K562 (cell line): ENCODE data around the gene DROSHA. TPM values are rescaled to one million over a fixed set of nuclear protein-coding genes. Genes with fewer than 3 reads are reported as not detected.

Experiments used
- ATAC-seq: fragments of 200-7000 bp; cut with Tn5 transposase; 3 replicates; pipeline ENCODE4 v1.9.1; 2020; ENCODE audit warnings: moderate library complexity
- BruUV-seq: library from RNA; stranded (reverse); fragments of 400-500 nt; replicated peaks from 2 replicates; lab custom pipeline; 2021; lab: Mats Ljungman, UMichigan
- CTCF ChIA-PET: fragments of 300-600 bp; formaldehyde crosslinking; extraction: SDS; loops from one replicate; lab custom pipeline; 2021; ENCODE audit warnings: low intra/inter-chr PET ratio; lab: Yijun Ruan, JAX
- POLR2A ChIA-PET: fragments of 300-600, 350-650 bp; sonication (Branson Sonifier 250); formaldehyde crosslinking; extraction: SDS; loops from one replicate; lab custom pipeline; 2021; ENCODE audit warnings: antibody characterized with exemption, inconsistent platforms; lab: Yijun Ruan, JAX
- DNase-seq, 4 experiments: peaks; one replicate each; pipeline versions ENCODE4 v3.0.0 to v3.0.0-alpha.2; 2011 to 2018; ENCODE audit warnings: low spot score in 3 of 4, mixed read lengths in 3 of 4; ENCODE audit errors: extremely low read depth in 1 of 4
- FAIRE-seq: peaks from 2 replicates; lab custom pipeline; 2011; peaks lifted over from hg19 to GRCh38; lab: Jason Lieb, UNC
- H2AFZ ChIP-seq: 2 replicates; pipeline ENCODE4 v1.6.0; 2011; ENCODE audit warnings: low read depth, low read length, control low read depth, inconsistent platforms
- H3K27ac ChIP-seq: fragments of 200-600 bp; 3 replicates; pipeline ENCODE4 v1.8.0; 2011; ENCODE audit warnings: low read depth, mild to moderate bottlenecking, control low read depth, inconsistent platforms, low read length, moderate library complexity, mixed read lengths; ENCODE audit errors: extremely low read depth
- H3K27me3 ChIP-seq, 2 experiments: fragments of 300-600 bp in 1 of 2; 2 replicates in 1 of 2; 3 replicates in 1 of 2; pipeline versions ENCODE4 v1.6.0 to v1.8.0; 2011; ENCODE audit warnings: inconsistent platforms in 2 of 2, low read length in 2 of 2, mild to moderate bottlenecking in 1 of 2, mixed read lengths in 1 of 2, moderate library complexity in 1 of 2; ENCODE audit not compliant: control insufficient read depth in 2 of 2, insufficient read depth in 2 of 2
- H3K36me3 ChIP-seq: fragments of 300-600 bp; 3 replicates; pipeline ENCODE4 v1.8.0; 2011; ENCODE audit warnings: mild to moderate bottlenecking, low read length, inconsistent platforms; ENCODE audit not compliant: control insufficient read depth, insufficient read depth
- H3K4me1 ChIP-seq, 2 experiments: fragments of 200-600 bp in 1 of 2; replicated peaks in 1 of 2; 2 replicates in 1 of 2; 3 replicates in 1 of 2; pipeline versions ENCODE4 v1.5.1 to v1.8.0; 2011; ENCODE audit warnings: inconsistent platforms in 2 of 2, low read length in 2 of 2, mild to moderate bottlenecking in 1 of 2, mixed read lengths in 1 of 2, moderate library complexity in 1 of 2; ENCODE audit not compliant: control insufficient read depth in 2 of 2, insufficient read depth in 2 of 2
- H3K4me2 ChIP-seq: 2 replicates; pipeline ENCODE4 v1.6.1; 2011; ENCODE audit warnings: low read length, control low read depth, inconsistent platforms, mixed read lengths; ENCODE audit not compliant: insufficient read depth
- H3K4me3 ChIP-seq: fragments of 200-600 bp; sonication (generic), shearing (Covaris generic); 2 replicates; pipeline ENCODE4 v1.5.1; 2016; ENCODE audit warnings: control low read depth, inconsistent platforms
- H3K79me2 ChIP-seq: fragments of 200-600 bp; 3 replicates; pipeline ENCODE4 v1.8.0; 2011; ENCODE audit warnings: low read length, inconsistent platforms; ENCODE audit not compliant: control insufficient read depth, insufficient read depth
- H3K9ac ChIP-seq, 2 experiments: 2 replicates each; pipeline versions ENCODE4 v1.6.0 to v1.6.1; 2011; ENCODE audit warnings: low read depth in 2 of 2, low read length in 2 of 2, control low read depth in 1 of 2, inconsistent platforms in 1 of 2, mild to moderate bottlenecking in 1 of 2, mixed read lengths in 1 of 2; ENCODE audit not compliant: insufficient read depth in 1 of 2
- H3K9me1 ChIP-seq: one replicate; pipeline ENCODE4 v1.6.0; 2011; ENCODE audit warnings: inconsistent platforms, mild to moderate bottlenecking, low read length, moderate library complexity; ENCODE audit not compliant: control insufficient read depth, insufficient read depth
- H3K9me3 ChIP-seq: replicated peaks from 2 replicates; pipeline ENCODE4 v1.5.1; 2011; ENCODE audit warnings: low read depth, low read length, inconsistent platforms; ENCODE audit not compliant: control insufficient read depth, insufficient read depth
- H4K20me1 ChIP-seq: replicated peaks from 2 replicates; pipeline ENCODE4 v1.6.1; 2011; ENCODE audit warnings: low read length, inconsistent platforms, mixed read lengths; ENCODE audit not compliant: control insufficient read depth, insufficient read depth
- HSF4 ChIP-seq: fragments of 250-450 bp; sonication (Bioruptor Pico); IDR thresholded peaks from 2 replicates; pipeline ENCODE4 v2.1.2; 2022; ENCODE audit warnings: mild to moderate bottlenecking, moderate library complexity, borderline replicate concordance
- STAT5B ChIP-seq: fragments of 250-450 bp; sonication (Bioruptor Pico); IDR thresholded peaks from 2 replicates; pipeline ENCODE4 v1.8.0; 2021; ENCODE audit warnings: mild to moderate bottlenecking, inconsistent platforms
- ZNF3 ChIP-seq: fragments of 250-450 bp; sonication (Bioruptor Pico); IDR thresholded peaks from 2 replicates; pipeline ENCODE4 v1.5.0; 2021; ENCODE audit warnings: mild to moderate bottlenecking, moderate library complexity
- WGBS: fragments of 100-300 bp; shearing (Covaris generic); methylation state at CpG from one replicate; pipeline ENCODE4 v1.1.6; 2016; ENCODE audit warnings: low coverage, mixed read lengths; ENCODE audit not compliant: insufficient coverage; ENCODE audit errors: missing lambda C conversion rate; 5-methylcytosine and 5-hydroxymethylcytosine counted together
- in situ Hi-C: fragments of 300-500 bp; cut with MboI; formaldehyde crosslinking; loops from 4 replicates; pipeline ENCODE4 v1.15.0; 2018; ENCODE audit warnings: inconsistent platforms, mixed read lengths
- intact Hi-C: fragments of 100-400 bp; cut with micrococcal nuclease; formaldehyde crosslinking; loops from 2 replicates; pipeline ENCODE4 v1.14.2; 2022
- polyA plus RNA-seq, 8 experiments: library from polyadenylated mRNA; depleted of rRNA in 4 of 8; stranded (reverse) in 5 of 8; unstranded in 3 of 8; fragments of >200 nt; fragmentation: Nextera tagmentation in 2 of 8; fragmentation: Illumina TruSeq in 1 of 8; extraction: Ambion mirVana in 2 of 8; extraction: Trizol in 1 of 8; gene quantifications; 2 replicates each; pipeline versions ENCODE4 v1.2.1 to v1.2.3, GENCODE V29; 2011 to 2014; ENCODE audit warnings: inconsistent platforms in 1 of 8, missing spikeins in 1 of 8
- total RNA-seq, 7 experiments: library from RNA; depleted of rRNA in 6 of 7; stranded (reverse); fragments of >200 nt in 6 of 7; fragmentation: Illumina TruSeq in 2 of 7; extraction: Trizol in 2 of 7; gene quantifications; 2 replicates each; pipeline versions ENCODE4 v1.2.1 to v1.2.3, GENCODE V29; 2011 to 2021; ENCODE audit warnings: low replicate concordance in 1 of 7
- TF ChIP-seq, protein P1 (sequence below): fragments of 450-650 bp; IDR thresholded peaks from one replicate; pipeline ENCODE4 v1.6.1; 2018; ENCODE audit warnings: mild to moderate bottlenecking, moderate library complexity; ENCODE audit not compliant: partially characterized antibody

DROSHA gene
- total and polyA plus RNA-seq, 9 of the 15 experiments (the other 6 are each of a cell fraction or from before 2014, with no cell fraction given): 52.5 to 109 (median 68.9) TPM

DNA sequence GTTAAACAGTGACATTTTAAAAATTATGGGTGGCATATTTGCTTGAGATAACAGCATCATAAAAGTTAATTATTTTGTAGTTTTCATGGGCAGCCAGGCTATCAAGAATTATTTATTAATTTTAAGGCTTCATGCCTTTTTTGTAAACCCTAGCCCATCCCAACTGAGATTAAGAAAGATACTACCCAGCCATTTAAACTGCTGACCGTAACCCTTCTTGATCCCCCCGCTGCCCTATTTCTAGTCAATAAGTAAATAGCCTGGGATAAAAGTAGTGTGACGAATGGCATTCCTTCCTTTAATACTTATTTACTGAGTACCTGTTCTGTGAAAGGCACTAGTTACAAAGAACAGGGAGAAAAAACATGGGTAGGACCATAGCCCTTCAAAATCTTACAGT is 88.3 kb downstream of the DROSHA start (continued):
- TF ChIP-seq STAT5B (no peak), HSF4 (no peak)

DNA sequence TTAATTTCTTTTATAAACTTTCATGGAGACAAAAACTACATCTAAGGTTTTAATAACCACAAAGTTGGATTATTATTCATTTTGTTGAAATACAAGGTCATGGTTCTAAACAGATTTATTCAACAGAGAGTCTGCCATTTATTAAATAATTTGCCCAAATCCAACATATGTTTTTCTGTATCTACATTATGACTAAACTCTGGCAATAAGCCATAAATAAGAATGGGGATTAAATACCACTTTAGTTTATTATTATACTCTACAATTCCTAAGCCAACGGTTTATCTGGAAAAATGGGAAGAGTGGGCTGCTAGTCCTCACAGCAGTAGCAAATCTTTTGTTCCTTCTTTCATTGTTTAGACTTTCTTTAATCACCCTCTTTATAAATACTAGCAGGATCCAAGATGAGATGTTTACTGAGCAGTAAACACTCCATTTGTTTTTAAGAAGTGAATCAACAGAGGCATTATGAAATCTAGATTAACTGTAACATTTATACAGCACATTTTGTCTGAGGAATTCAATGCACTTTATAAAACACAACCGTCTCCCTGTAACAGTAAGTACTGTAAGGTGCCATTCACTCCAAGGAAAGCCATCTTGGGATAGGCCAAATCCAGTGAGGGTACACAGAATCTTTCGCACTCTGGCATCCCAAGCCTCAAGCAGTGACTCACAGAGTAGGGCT is 89.7 kb downstream of the DROSHA start:
- Histone ChIP-seq H3K4me1 (no peaks in the 10 kb centered on the region), H3K27me3 (no peaks in the 10 kb centered on the region), H3K9ac (no peak overlapping the region), H3K4me2 (no peak overlapping the region), H2AFZ (no peak overlapping the region), H3K9me1 (no peaks in the 10 kb centered on the region), H4K20me1 (no peaks in the 10 kb centered on the region), H3K9me3 (no peaks in the 10 kb centered on the region), H3K36me3 (peaks cover 61% of the 10 kb centered on the region), H3K4me3 (no peak overlapping the region), H3K27ac (no peak overlapping the region), H3K79me2 (peaks cover 4% of the 10 kb centered on the region; the same call in 2 of the 3 replicates)
- no peak for DNase-seq
- no peak for TF ChIP-seq ZNF3 (CRISPR knock-in tag)
- TF ChIP-seq, protein P1, sequence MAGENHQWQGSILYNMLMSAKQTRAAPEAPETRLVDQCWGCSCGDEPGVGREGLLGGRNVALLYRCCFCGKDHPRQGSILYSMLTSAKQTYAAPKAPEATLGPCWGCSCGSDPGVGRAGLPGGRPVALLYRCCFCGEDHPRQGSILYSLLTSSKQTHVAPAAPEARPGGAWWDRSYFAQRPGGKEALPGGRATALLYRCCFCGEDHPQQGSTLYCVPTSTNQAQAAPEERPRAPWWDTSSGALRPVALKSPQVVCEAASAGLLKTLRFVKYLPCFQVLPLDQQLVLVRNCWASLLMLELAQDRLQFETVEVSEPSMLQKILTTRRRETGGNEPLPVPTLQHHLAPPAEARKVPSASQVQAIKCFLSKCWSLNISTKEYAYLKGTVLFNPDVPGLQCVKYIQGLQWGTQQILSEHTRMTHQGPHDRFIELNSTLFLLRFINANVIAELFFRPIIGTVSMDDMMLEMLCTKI: no peak
- in situ Hi-C loops (no loop called here), intact Hi-C loops (no loop called here)
- ATAC-seq: no peak
- no TSS peak for BruUV-seq
- no peak for FAIRE-seq
- WGBS: 93% methylated on average over 3 of the region's 3 CpGs
- ChIA-PET POLR2A (no interaction called here), CTCF (no interaction called here)
